ENCODE measurements around the gene RHOD. TPM values are rescaled to one million over a fixed set of nuclear protein-coding genes. Genes with fewer than 3 reads are reported as not detected.

Gene RHOD
- total and polyA plus RNA-seq, 2 of the 8 experiments (the other 6 are each of a cell fraction or from before 2014, with no cell fraction given): 12.1 to 17.6 TPM

- Histone ChIP-seq H3K4me1 (replicated peaks in 1 of 4; ENCODE audit: control insufficient read depth in 3 of 4, insufficient read depth in 4 of 4, low read length in 3 of 4) (peaks cover 2 to 16% (median 6%) of the 10 kb centered on the region in 4 experiments), H3K27me3 (replicated peaks in 1 of 4; ENCODE audit: control insufficient read depth in 3 of 4, extremely low read depth in 1 of 4, insufficient read depth in 3 of 4, low read length in 3 of 4) (peaks cover 14 to 25% (median 18%) of the 10 kb centered on the region in 4 experiments), H3K14ac (ENCODE audit: insufficient read length) (no peak overlapping the region), H4K91ac (replicated peaks; ENCODE audit: insufficient read length, low read length) (no peak overlapping the region), H3K27ac (ENCODE audit: low read depth, low read length) (no peak overlapping the region), H3K18ac (ENCODE audit: extremely low read depth, low read length) (no peak overlapping the region), H3K9me3 (ENCODE audit: insufficient read depth in 2 of 2, low read depth in 1 of 2, low read length in 1 of 2) (no peaks in the 10 kb centered on the region), H3K9ac (replicated peaks in 1 of 4; ENCODE audit: extremely low read depth in 1 of 4, low read depth in 3 of 4, low read length in 3 of 4) (no peak overlapping the region), H3K23ac (ENCODE audit: insufficient read length) (no peak overlapping the region), H3K4ac (replicated peaks; ENCODE audit: insufficient read length, low read depth, low read length) (no peak overlapping the region), H2BK20ac (ENCODE audit: low read length) (no peak overlapping the region), H3K79me2 (ENCODE audit: control insufficient read depth in 1 of 2, insufficient read depth in 2 of 2, low read length in 2 of 2) (no peaks in the 10 kb centered on the region), H3K36me3 (ENCODE audit: control insufficient read depth in 2 of 4, insufficient read depth in 4 of 4, low read length in 3 of 4) (no peaks in the 10 kb centered on the region), H4K20me1 (replicated peaks in 1 of 2; ENCODE audit: control insufficient read depth in 1 of 2, insufficient read depth in 2 of 2, low read length in 2 of 2) (peaks cover 0 to 5% of the 10 kb centered on the region in 2 experiments), H2AFZ (ENCODE audit: low read length) (no peak overlapping the region), H3K56ac (replicated peaks; ENCODE audit: insufficient read length, low read depth, low read length) (no peak overlapping the region), H3K4me2 (ENCODE audit: insufficient read depth in 1 of 2, low read depth in 2 of 2, low read length in 2 of 2) (no peak overlapping the region), H3K79me1 (ENCODE audit: low read depth, low read length) (no peaks in the 10 kb centered on the region; the same call in 1 of the 2 replicates), H2AK5ac (ENCODE audit: low read depth, low read length) (peak overlapping the region; percentile 47; the same call in 1 of the 2 replicates), H2BK120ac (replicated peaks; ENCODE audit: low read depth, low read length) (no peak overlapping the region), H3K23me2 (ENCODE audit: low read depth, low read length) (peaks cover 4% of the 10 kb centered on the region), H2BK15ac (ENCODE audit: low read length) (no peak overlapping the region), H2BK12ac (ENCODE audit: low read depth, low read length) (peak overlapping the region; percentile 60; the same call in 1 of the 2 replicates), H4K5ac (ENCODE audit: insufficient read length, low read depth, low read length) (no peak overlapping the region), H3K4me3 (ENCODE audit: extremely low read depth in 1 of 4, insufficient read depth in 2 of 4, low read depth in 3 of 4, low read length in 4 of 4) (no peak overlapping the region), H4K8ac (ENCODE audit: extremely low read depth, insufficient read depth, low read length) (no peak overlapping the region), H2BK5ac (ENCODE audit: low read depth, low read length) (no peak overlapping the region)
- POLR2A ChIA-PET (ENCODE audit: partially characterized antibody): interaction anchor here (0.5 kb wide), 1 partner anchor 202 kb away, joined by 3 read pairs; no protein-coding TSS in a partner anchor
- DNase-seq (ENCODE audit: low read depth in 1 of 2, low spot score in 2 of 2) (no peak), FAIRE-seq (no peak)
- CTCF ChIA-PET (ENCODE audit: partially characterized antibody): interaction anchor here (0.8 to 4.2 kb wide), 7 partner anchors 12 to 197 kb away, joined by 3 to 19 read pairs (median 3); no protein-coding TSS in a partner anchor
- WGBS, 2 experiments (ENCODE audit: extremely low coverage in 1 of 2, insufficient coverage in 1 of 2, insufficient read length in 1 of 2, insufficient replicate concordance in 2 of 2, low coverage in 1 of 2, low lambda C conversion rate in 2 of 2, missing lambda C conversion rate in 1 of 2): 95% methylated on average over 6 of the region's 6 CpGs; no CpG with 5 or more reads in 1 of the 2 experiments
- TF ChIP-seq CTBP2 (IDR thresholded peaks at IDR 0.05; ENCODE audit: borderline replicate concordance, insufficient read depth, insufficient read length, low read length) (no peak), USF2 (IDR thresholded peaks at IDR 0.05; ENCODE audit: low read length) (no peak), RFX5 (IDR thresholded peaks at IDR 0.05; ENCODE audit: borderline replicate concordance, low read depth, low read length) (no peak), NRF1 (IDR thresholded peaks at IDR 0.05; ENCODE audit: low read depth, low read length) (no peak), SP2 (IDR thresholded peaks at IDR 0.05; ENCODE audit: low read length) (no peak), GTF2F1 (IDR thresholded peaks at IDR 0.05; ENCODE audit: borderline replicate concordance, low read depth, low read length) (no peak), SUZ12 (IDR thresholded peaks at IDR 0.05; ENCODE audit: low read length) (no peak), MAX (IDR thresholded peaks at IDR 0.05) (no peak), CHD1 (IDR thresholded peaks at IDR 0.05; ENCODE audit: low read depth, low read length) (no peak), PHF8 (conservative IDR thresholded peaks at IDR 0.05; ENCODE audit: low read depth, low read length) (no peak)
Observed at GRCh38 chr11:67027943-67028542, 28.6 kb upstream of the RHOD start.

Measured in H1 (cell line).